K562 (cell line): Measurements from ENCODE around the gene DPM2. TPM values are rescaled to one million over a fixed set of nuclear protein-coding genes. Genes with fewer than 3 reads are reported as not detected.
A peak's percentile ranks its signal among the peaks of the same experiment; 100 is the strongest.

ENCODE experiments used
- ARID1B ChIP-seq: fragments of 450-650 bp; IDR thresholded peaks from 2 replicates; pipeline ENCODE4 v1.6.1; 2016; ENCODE audit warnings: antibody characterized with exemption, mild to moderate bottlenecking, inconsistent platforms
- ASH1L ChIP-seq: fragments of 450-650 bp; IDR thresholded peaks from 2 replicates; pipeline ENCODE4 v1.6.1; 2018; ENCODE audit warnings: borderline replicate concordance, mild to moderate bottlenecking, low read depth; ENCODE audit not compliant: partially characterized antibody
- CLOCK ChIP-seq: fragments of 250-450 bp; sonication (Bioruptor Pico); IDR thresholded peaks from 2 replicates; pipeline ENCODE4 v1.4.0; 2020; ENCODE audit warnings: mild to moderate bottlenecking, moderate library complexity, borderline replicate concordance
- CXXC5 ChIP-seq: fragments of 250-450 bp; sonication (Bioruptor Pico); IDR thresholded peaks from 2 replicates; pipeline ENCODE4 v1.8.0; 2022; ENCODE audit warnings: inconsistent platforms, mild to moderate bottlenecking, moderate library complexity
- DEAF1 ChIP-seq: fragments of 450-650 bp; formaldehyde crosslinking; IDR thresholded peaks from 2 replicates; pipeline ENCODE4 v1.4.0; 2020; ENCODE audit warnings: mild to moderate bottlenecking, moderate library complexity
- E2F1 ChIP-seq: sonication (generic); formaldehyde crosslinking; IDR thresholded peaks from 2 replicates; pipeline ENCODE4 v1.8.1; 2023; ENCODE audit warnings: mild to moderate bottlenecking, missing genetic modification reagents, moderate library complexity
- EHMT2 ChIP-seq: fragments of 450-650 bp; IDR thresholded peaks from 2 replicates; pipeline ENCODE4 v1.6.1; 2018; ENCODE audit warnings: antibody characterized with exemption
- ETV6 ChIP-seq, 3 experiments: fragments of 150-350 bp in 1 of 3; sonication (generic) in 1 of 3; formaldehyde crosslinking in 1 of 3; IDR thresholded peaks; 2 replicates each; pipeline versions ENCODE4 v1.6.1 to v1.8.0; 2014 to 2022; ENCODE audit warnings: borderline replicate concordance in 2 of 3, low read depth in 2 of 3, antibody characterized with exemption in 1 of 3, low read length in 1 of 3, mild to moderate bottlenecking in 1 of 3, missing genetic modification reagents in 1 of 3
- FOSL1 ChIP-seq: fragments of 200-800 bp; sonication (Bioruptor generic); conservative IDR thresholded peaks from 2 replicates; pipeline ENCODE4 v1.6.1; 2016; ENCODE audit warnings: missing genetic modification characterization, missing compliant biosample characterization
- KLF16 ChIP-seq: IDR thresholded peaks from 2 replicates; pipeline ENCODE4 v1.6.1; 2016; ENCODE audit warnings: antibody characterized with exemption
- NFIX ChIP-seq: fragments of 250-450 bp; sonication (Bioruptor Pico); IDR thresholded peaks from 2 replicates; pipeline ENCODE4 v1.4.0; 2020; ENCODE audit warnings: low read depth, mild to moderate bottlenecking, moderate library complexity
- POLR3G ChIP-seq: IDR thresholded peaks from 2 replicates; pipeline ENCODE4 v1.6.1; 2011; ENCODE audit not compliant: insufficient read length, insufficient replicate concordance; ENCODE audit errors: extremely low read depth
- PTRF ChIP-seq: fragments of 450-650 bp; IDR thresholded peaks from 2 replicates; pipeline ENCODE4 v1.6.1; 2016; ENCODE audit warnings: mild to moderate bottlenecking, missing genetic modification characterization, missing compliant biosample characterization
- RHOXF2B ChIP-seq: fragments of 250-450 bp; sonication (Bioruptor Pico); conservative IDR thresholded peaks from 2 replicates; pipeline ENCODE4 v1.5.1; 2021
- ZKSCAN8 ChIP-seq: fragments of 200-800 bp; sonication (Bioruptor generic); IDR thresholded peaks from 2 replicates; pipeline ENCODE4 v1.6.1; 2016; ENCODE audit warnings: missing genetic modification characterization, missing compliant biosample characterization
- ZNF124 ChIP-seq: sonication (generic); formaldehyde crosslinking; IDR thresholded peaks from 2 replicates; pipeline ENCODE4 v1.8.1; 2022; ENCODE audit warnings: missing genetic modification reagents
- ZNF316 ChIP-seq: fragments of 450-650 bp; IDR thresholded peaks from 2 replicates; pipeline ENCODE4 v1.6.1; 2016
- ZNF592 ChIP-seq: fragments of 450-650 bp; IDR thresholded peaks from 2 replicates; pipeline ENCODE4 v1.6.1; 2017; ENCODE audit warnings: antibody characterized with exemption, mild to moderate bottlenecking
- polyA plus RNA-seq, 8 experiments: library from polyadenylated mRNA; depleted of rRNA in 4 of 8; stranded (reverse) in 5 of 8; unstranded in 3 of 8; fragments of >200 nt; fragmentation: Nextera tagmentation in 2 of 8; fragmentation: Illumina TruSeq in 1 of 8; extraction: Ambion mirVana in 2 of 8; extraction: Trizol in 1 of 8; gene quantifications; 2 replicates each; pipeline versions ENCODE4 v1.2.1 to v1.2.3, GENCODE V29; 2011 to 2014; ENCODE audit warnings: inconsistent platforms in 1 of 8, missing spikeins in 1 of 8
- total RNA-seq, 7 experiments: library from RNA; depleted of rRNA in 6 of 7; stranded (reverse); fragments of >200 nt in 6 of 7; fragmentation: Illumina TruSeq in 2 of 7; extraction: Trizol in 2 of 7; gene quantifications; 2 replicates each; pipeline versions ENCODE4 v1.2.1 to v1.2.3, GENCODE V29; 2011 to 2021; ENCODE audit warnings: low replicate concordance in 1 of 7

DPM2 gene
- total and polyA plus RNA-seq, 9 of the 15 experiments (the other 6 are each of a cell fraction or from before 2014, with no cell fraction given), result 43.5 to 126 (median 71.1) TPM

- TF ChIP-seq ARID1B (no peak; the same call in 1 of the 2 replicates), CLOCK (no peak), E2F1 (no peak), RHOXF2B (CRISPR knock-in tag) (no peak), ZNF592 (peak; percentile 12), CXXC5 (CRISPR knock-in tag) (peak; percentile 73), POLR3G (no peak), FOSL1 (tag) (0 out of 2 replicates have a peak, but pooled peaks have one; percentile 14), ETV6 (IDR thresholded peaks at IDR 0.05; ENCODE audit: borderline replicate concordance in 1 of 2, low read depth in 2 of 2, low read length in 1 of 2) (no peak), ETV6 (CRISPR knock-in tag; IDR thresholded peaks at IDR 0.05; ENCODE audit: borderline replicate concordance) (no peak), ZNF316 (no peak), ZNF124 (no peak), KLF16 (no peak), ZKSCAN8 (no peak), DEAF1 (CRISPR knock-in tag) (no peak), NFIX (CRISPR knock-in tag) (no peak), EHMT2 (no peak), ASH1L (no peak), PTRF (tag) (no peak)
Observed at GRCh38 chr9:127980706-127981558, 43.3 kb upstream of the DPM2 start, which contains the start of gene EEIG1 (continued).
